Liver (tissue), 9 donors: ENCODE data around the gene TSPAN31. TPM values are rescaled to one million over a fixed set of nuclear protein-coding genes. Genes with fewer than 3 reads are reported as not detected.

Experiments used
- DNase-seq: peaks from one replicate; pipeline ENCODE4 v3.0.0-alpha.2; 2017; ENCODE audit warnings: low spot score
- H3K27ac ChIP-seq, 2 donors: one replicate each; pipeline ENCODE4 v1.7.0; 2013; ENCODE audit warnings: inconsistent platforms in 2 of 2, low read length in 2 of 2, control low read depth in 1 of 2, low read depth in 1 of 2, mild to moderate bottlenecking in 1 of 2
- H3K27me3 ChIP-seq, 4 donors: one replicate each; pipeline versions ENCODE4 v1.6.1 to v1.7.0; 2013; ENCODE audit warnings: low read length in 3 of 4, inconsistent platforms in 1 of 4, mild to moderate bottlenecking in 1 of 4, moderate library complexity in 1 of 4; ENCODE audit not compliant: control insufficient read depth in 4 of 4, insufficient read depth in 4 of 4
- H3K36me3 ChIP-seq, 4 donors: one replicate each; pipeline versions ENCODE4 v1.6.1 to v1.7.0; 2013; ENCODE audit warnings: low read length in 3 of 4, mild to moderate bottlenecking in 3 of 4, low read depth in 1 of 4, moderate library complexity in 1 of 4; ENCODE audit not compliant: control insufficient read depth in 4 of 4, insufficient read depth in 3 of 4
- H3K4me1 ChIP-seq, 4 donors: one replicate each; pipeline versions ENCODE4 v1.6.1 to v1.7.0; 2013; ENCODE audit warnings: low read length in 3 of 4, mild to moderate bottlenecking in 3 of 4, moderate library complexity in 1 of 4; ENCODE audit not compliant: control insufficient read depth in 4 of 4, insufficient read depth in 4 of 4
- H3K4me3 ChIP-seq, 3 donors: one replicate each; pipeline versions ENCODE4 v1.6.1 to v1.7.0; 2013; ENCODE audit warnings: low read length in 3 of 3, control low read depth in 1 of 3, low read depth in 1 of 3, mild to moderate bottlenecking in 1 of 3
- H3K9ac ChIP-seq, 2 donors: one replicate each; pipeline ENCODE4 v1.7.0; 2013; ENCODE audit warnings: low read length in 2 of 2, mild to moderate bottlenecking in 2 of 2, moderate library complexity in 2 of 2, control low read depth in 1 of 2, low read depth in 1 of 2
- H3K9me3 ChIP-seq, 4 donors: one replicate each; pipeline versions ENCODE4 v1.6.1 to v1.7.0; 2013; ENCODE audit warnings: low read length in 3 of 4; ENCODE audit not compliant: control insufficient read depth in 4 of 4
- ATF3 ChIP-seq: IDR thresholded peaks from 2 replicates; pipeline ENCODE4 v1.6.1; 2016; ENCODE audit warnings: antibody characterized with exemption
- CTCF ChIP-seq: fragments of 150-350 bp; IDR thresholded peaks from 2 replicates; pipeline ENCODE4 v1.5.1; 2017; ENCODE audit warnings: improper control_type of control experiment, low read depth, low read length; ENCODE audit not compliant: missing input control
- EGR1 ChIP-seq, 2 donors: IDR thresholded peaks; 2 replicates each; pipeline ENCODE4 v1.6.1; 2016 to 2018; ENCODE audit warnings: antibody characterized with exemption in 2 of 2, low read depth in 2 of 2
- FOXA1 ChIP-seq: IDR thresholded peaks from 2 replicates; pipeline ENCODE4 v1.6.1; 2016; ENCODE audit warnings: antibody characterized with exemption
- FOXA2 ChIP-seq: IDR thresholded peaks from 2 replicates; pipeline ENCODE4 v1.6.1; 2016; ENCODE audit warnings: antibody characterized with exemption
- GABPA ChIP-seq, 2 donors: IDR thresholded peaks in 1 of 2; conservative IDR thresholded peaks in 1 of 2; 2 replicates each; pipeline ENCODE4 v1.6.1; 2016; ENCODE audit warnings: antibody characterized with exemption in 2 of 2, mild to moderate bottlenecking in 1 of 2, moderate library complexity in 1 of 2
- HNF4A ChIP-seq, 2 donors: conservative IDR thresholded peaks; 2 replicates each; pipeline ENCODE4 v1.6.1; 2016; ENCODE audit warnings: antibody characterized with exemption in 2 of 2, mild to moderate bottlenecking in 2 of 2
- HNF4G ChIP-seq: IDR thresholded peaks from 2 replicates; pipeline ENCODE4 v1.6.1; 2016; ENCODE audit warnings: antibody characterized with exemption
- JUND ChIP-seq, 2 donors: IDR thresholded peaks; 2 replicates each; pipeline ENCODE4 v1.6.1; 2016; ENCODE audit warnings: antibody characterized with exemption in 2 of 2
- MAX ChIP-seq: IDR thresholded peaks from 2 replicates; pipeline ENCODE4 v1.6.1; 2016; ENCODE audit warnings: antibody characterized with exemption
- NR2F2 ChIP-seq: IDR thresholded peaks from 2 replicates; pipeline ENCODE4 v1.6.1; 2016; ENCODE audit warnings: antibody characterized with exemption
- RAD21 ChIP-seq, 2 donors: IDR thresholded peaks; 2 replicates each; pipeline ENCODE4 v1.6.1; 2016; ENCODE audit warnings: antibody characterized with exemption in 2 of 2, mild to moderate bottlenecking in 2 of 2
- REST ChIP-seq: IDR thresholded peaks from 2 replicates; pipeline ENCODE4 v1.6.1; 2016; ENCODE audit warnings: antibody characterized with exemption, mild to moderate bottlenecking
- RXRA ChIP-seq, 2 donors: IDR thresholded peaks; 2 replicates each; pipeline ENCODE4 v1.6.1; 2017 to 2018; ENCODE audit warnings: antibody characterized with exemption in 2 of 2, mild to moderate bottlenecking in 1 of 2
- SP1 ChIP-seq: IDR thresholded peaks from 2 replicates; pipeline ENCODE4 v1.6.1; 2018; ENCODE audit warnings: antibody characterized with exemption, mild to moderate bottlenecking
- TAF1 ChIP-seq: conservative IDR thresholded peaks from 2 replicates; pipeline ENCODE4 v1.6.1; 2016; ENCODE audit warnings: antibody characterized with exemption, mild to moderate bottlenecking
- YY1 ChIP-seq: IDR thresholded peaks from 2 replicates; pipeline ENCODE4 v1.6.1; 2016; ENCODE audit warnings: antibody characterized with exemption, mild to moderate bottlenecking
- ZBTB33 ChIP-seq: IDR thresholded peaks from 2 replicates; pipeline ENCODE4 v1.6.1; 2016; ENCODE audit warnings: antibody characterized with exemption
- WGBS: extraction: QIAGEN DNeasy Blood & Tissue Kit; methylation state at CpG from one replicate; pipeline ENCODE4 v1.1.7; 2013; 5-methylcytosine and 5-hydroxymethylcytosine counted together
- polyA plus RNA-seq, 2 donors: library from polyadenylated mRNA; stranded (reverse) in 1 of 2; unstranded in 1 of 2; fragments of 200-250 nt in 1 of 2; fragments of >200 nt in 1 of 2; fragmentation: Nextera tagmentation in 1 of 2; extraction: Ambion mirVana in 1 of 2; gene quantifications; one replicate each; pipeline versions ENCODE4 v1.2.1 to v1.2.3, GENCODE V29; 2013 to 2015
- total RNA-seq, 2 donors: library from RNA; depleted of rRNA; stranded (reverse); fragments of >200 nt; gene quantifications; one replicate each; pipeline ENCODE4 v1.2.3, GENCODE V29; 2014
- donor health status: healthy.
- donor health status: healthy.
- donor health status: healthy.
- donor health status: healthy.
- donor health status: healthy.

Gene TSPAN31
- total and polyA plus RNA-seq, 4 donors, result 16.9 to 39.4 (median 24.6) TPM

- no peak overlapping the region for H3K9ac ChIP-seq
- H3K36me3 ChIP-seq, result peaks cover 2 to 9% (median 6%) of the 10 kb centered on the region in 4 donors
- H3K9me3 ChIP-seq, result no peaks in the 10 kb centered on the region
- TF ChIP-seq NR2F2 (no peak), FOXA1 (no peak), GABPA (IDR thresholded peaks at IDR 0.05 in 1 of 2, conservative IDR thresholded peaks at IDR 0.05 in 1 of 2) (no peak), ATF3 (no peak), REST (no peak), TAF1 (no peak), HNF4A (conservative IDR thresholded peaks at IDR 0.05) (no peak), MAX (no peak), ZBTB33 (no peak), HNF4G (no peak), CTCF (no peak), JUND (IDR thresholded peaks at IDR 0.05) (no peak), YY1 (no peak), SP1 (no peak), EGR1 (IDR thresholded peaks at IDR 0.05; ENCODE audit: low read depth in 2 of 2) (no peak), FOXA2 (no peak), RAD21 (IDR thresholded peaks at IDR 0.05) (no peak), RXRA (IDR thresholded peaks at IDR 0.05) (no peak)
- WGBS, result 79% methylated on average over 6 of the region's 6 CpGs
- peaks cover 5 to 30% (median 20%) of the 10 kb centered on the region in 4 donors for H3K4me1 ChIP-seq
- H3K27me3 ChIP-seq, result peaks cover 0 to 14% (median 6%) of the 10 kb centered on the region in 4 donors
- H3K27ac ChIP-seq, result no peak overlapping the region
- no peak overlapping the region for H3K4me3 ChIP-seq
- DNase-seq, result no peak
Measured at GRCh38 chr12:57763881-57764661, 19.2 kb downstream of the TSPAN31 start.
